GM18526 (cell line): ENCODE measurements around the gene SCFD2.

Experiments used
- POLR2A ChIP-seq: IDR thresholded peaks from 3 replicates; pipeline ENCODE4 v1.6.1; 2011; ENCODE audit not compliant: insufficient read length; ENCODE audit errors: extremely low read depth

The SCFD2 gene

DNA sequence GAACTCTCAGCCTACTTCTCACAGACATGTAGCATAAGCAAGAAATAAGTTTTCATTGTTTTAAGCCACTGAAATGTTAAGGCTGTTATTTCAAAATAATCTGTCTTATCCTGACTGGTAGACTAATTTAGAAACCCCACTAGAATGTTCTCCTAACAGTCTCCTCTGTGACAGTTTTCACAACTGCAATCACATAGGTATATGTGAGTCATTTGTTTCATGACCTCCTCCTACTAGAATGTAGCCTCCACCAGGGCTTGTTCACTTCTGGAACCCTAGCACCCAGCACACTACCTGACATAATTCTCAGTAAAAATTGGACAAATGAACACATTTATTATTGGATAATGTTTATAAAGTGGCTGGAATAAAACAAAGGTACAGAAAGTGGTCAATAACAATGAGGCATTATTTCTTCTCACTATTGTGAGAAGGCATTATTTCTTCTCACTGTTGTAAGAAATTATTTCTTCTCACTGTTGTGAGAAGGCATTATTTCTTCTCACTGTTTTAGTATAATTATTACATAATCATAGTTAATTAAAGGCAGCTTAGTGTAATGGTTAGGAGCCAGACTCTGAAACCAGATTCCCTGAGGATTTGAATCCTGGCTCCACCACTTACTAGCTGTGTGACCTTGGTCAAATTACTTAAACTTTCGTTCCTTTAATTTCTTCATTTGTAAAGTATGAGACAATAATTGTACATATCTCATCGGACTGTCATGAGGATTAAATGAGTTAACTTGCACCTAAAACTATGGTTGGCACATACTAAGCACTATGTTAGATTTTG lies 252.2 kb downstream of the SCFD2 start:
- no peak for TF ChIP-seq POLR2A

- no peak for TF ChIP-seq POLR2A
Observed at GRCh38 chr4:53105313-53105712, 260.5 kb downstream of the SCFD2 start.

- no peak for TF ChIP-seq POLR2A
Observed at GRCh38 chr4:53103481-53103880, 262.4 kb downstream of the SCFD2 start.

DNA sequence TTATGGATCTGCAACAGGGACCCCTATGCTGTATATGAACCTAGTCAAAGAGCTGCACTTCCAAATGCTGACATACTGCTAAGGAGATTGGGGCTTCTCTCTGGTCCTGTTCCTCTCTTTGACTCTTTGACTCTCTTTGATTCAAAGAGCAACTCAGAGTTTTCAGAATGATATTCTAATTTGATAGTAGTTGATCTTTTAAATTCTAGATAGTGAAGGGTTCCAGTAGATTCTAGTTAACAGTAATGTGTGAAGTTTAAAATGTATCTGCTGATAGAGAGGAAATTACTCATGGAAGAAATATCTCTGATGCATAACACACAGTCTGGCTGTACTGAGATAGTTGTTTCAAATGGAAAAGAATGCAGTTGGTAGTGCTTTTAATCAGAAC lies 264.7 kb downstream of the SCFD2 start:
- TF ChIP-seq POLR2A: no peak

DNA sequence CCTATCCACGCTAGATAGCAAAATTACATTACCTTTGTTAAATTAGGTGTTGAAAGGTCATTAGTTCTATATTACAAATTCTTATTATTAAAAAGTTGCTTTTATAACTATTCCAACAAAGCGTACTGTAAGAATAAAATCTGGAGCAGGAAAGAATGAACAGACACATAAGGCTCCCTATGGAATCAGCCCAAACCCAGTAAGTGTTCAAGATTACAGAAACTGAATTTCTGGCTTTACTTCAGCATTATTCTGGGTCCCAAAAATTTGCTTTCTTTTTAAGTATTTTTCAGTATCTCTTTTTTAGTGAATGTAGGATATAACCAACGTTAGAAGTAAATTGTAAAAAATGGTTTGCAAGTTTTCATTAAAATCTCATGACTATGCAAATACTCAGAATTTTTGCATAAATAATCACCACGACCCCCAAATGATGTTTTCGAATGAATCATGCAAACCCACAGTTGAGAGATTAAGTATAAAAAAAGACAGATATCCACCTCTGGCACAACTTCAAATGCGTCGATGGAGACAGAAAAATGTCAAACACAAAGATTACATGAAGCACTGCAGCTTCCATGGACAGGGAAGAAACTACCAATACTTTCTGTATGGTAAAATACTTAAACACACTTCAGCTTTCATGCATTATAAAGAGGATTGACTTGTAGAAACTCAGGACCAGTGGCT lies 265.2 kb downstream of the SCFD2 start:
- TF ChIP-seq POLR2A: no peak

GRCh38 chr4:53098681-53099121 lies 267.2 kb downstream of the SCFD2 start:
- no peak for TF ChIP-seq POLR2A

- no peak for TF ChIP-seq POLR2A
Observed at GRCh38 chr4:53094040-53094439, 271.8 kb downstream of the SCFD2 start.

DNA sequence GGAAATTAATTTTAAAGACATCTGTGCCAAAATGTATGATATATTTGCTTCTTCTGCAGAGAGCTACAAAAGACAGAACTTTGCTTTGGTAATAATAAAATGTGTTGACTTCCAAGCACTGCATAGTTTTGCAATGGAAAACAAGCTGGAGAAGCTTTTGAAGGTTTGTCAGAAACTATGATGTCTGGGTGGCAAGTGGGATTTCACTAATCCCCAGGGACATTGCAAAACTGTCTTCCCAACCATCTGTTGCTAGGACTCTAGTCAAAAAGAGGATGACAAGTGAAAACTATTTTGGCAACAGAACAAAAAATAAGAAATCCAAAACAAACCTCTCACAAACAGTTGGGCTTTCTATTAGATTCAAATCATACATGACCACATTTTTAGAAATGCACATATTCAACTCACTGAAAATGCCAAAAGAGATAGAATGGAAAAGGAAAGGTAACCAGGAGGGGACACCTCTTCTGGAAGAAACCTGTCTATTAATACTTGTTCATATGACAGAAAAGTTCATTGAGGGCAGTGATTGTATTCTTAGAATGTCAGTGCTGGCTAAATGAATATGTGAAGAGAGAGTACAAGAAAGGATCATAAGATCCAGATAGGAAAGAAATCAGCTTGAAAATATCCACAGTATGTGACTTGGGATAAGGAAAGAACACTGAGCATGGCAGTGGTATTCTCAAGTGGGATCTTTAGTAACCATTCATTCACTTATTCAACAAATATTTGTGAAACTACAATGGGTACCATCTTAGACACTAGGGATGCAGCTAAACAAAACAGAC lies 275.7 kb downstream of the SCFD2 start:
- TF ChIP-seq POLR2A: no peak

DNA sequence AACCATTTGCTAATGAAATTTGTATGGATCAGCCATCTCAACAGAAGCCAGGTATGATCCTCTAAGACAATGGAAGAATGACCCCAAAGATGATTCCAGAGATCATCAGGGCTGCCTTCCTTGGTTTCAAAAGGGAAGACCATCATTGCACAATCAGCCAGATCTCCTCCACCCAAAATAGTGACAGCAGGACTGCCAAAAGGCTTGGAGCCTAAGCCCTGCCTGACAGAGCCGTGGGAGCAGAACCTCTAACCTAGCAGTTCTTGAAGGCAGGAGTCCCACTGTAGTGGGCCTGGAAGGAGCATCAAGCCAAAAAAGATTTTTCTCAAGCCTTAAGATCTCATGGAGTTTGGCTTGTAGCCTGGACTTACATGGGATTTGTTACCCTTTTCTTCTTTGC lies 277.7 kb downstream of the SCFD2 start:
- TF ChIP-seq POLR2A: no peak

GRCh38 chr4:53076374-53076958 lies 289.4 kb downstream of the SCFD2 start:
- TF ChIP-seq POLR2A: no peak

DNA sequence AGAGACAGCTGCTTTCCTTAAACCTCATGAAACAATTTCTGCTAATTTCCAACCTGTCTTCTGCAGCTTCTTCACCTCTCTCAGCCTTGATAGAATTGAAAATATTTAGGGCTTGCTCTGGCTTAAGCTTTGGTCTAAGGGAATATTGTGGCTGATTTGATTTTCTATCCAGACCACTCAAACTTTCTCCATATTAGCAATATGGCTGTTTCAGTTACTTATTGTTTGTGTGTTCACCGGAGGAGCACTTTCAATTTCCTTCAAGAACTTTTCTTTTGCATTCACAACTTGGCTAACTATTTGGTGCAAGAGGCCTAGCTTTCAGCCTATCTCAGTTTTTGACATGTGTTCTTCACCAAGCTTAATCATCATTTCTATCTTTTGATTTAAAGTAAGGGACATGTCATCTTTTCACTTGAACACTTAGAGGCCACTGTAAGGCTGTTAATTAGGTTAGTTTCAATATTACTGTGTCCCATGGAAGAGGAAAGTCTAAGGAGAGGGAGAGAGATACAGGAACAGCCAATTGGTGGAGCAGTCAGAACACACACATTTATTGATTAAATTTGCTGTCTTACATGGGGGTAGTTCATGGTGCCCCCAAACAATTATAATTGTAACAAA lies 290.6 kb downstream of the SCFD2 start:
- TF ChIP-seq POLR2A: no peak

- TF ChIP-seq POLR2A: no peak
Observed at GRCh38 chr4:53068755-53069330, 297.0 kb downstream of the SCFD2 start.

GRCh38 chr4:53067125-53067802 lies 298.6 kb downstream of the SCFD2 start:
- no peak for TF ChIP-seq POLR2A

DNA sequence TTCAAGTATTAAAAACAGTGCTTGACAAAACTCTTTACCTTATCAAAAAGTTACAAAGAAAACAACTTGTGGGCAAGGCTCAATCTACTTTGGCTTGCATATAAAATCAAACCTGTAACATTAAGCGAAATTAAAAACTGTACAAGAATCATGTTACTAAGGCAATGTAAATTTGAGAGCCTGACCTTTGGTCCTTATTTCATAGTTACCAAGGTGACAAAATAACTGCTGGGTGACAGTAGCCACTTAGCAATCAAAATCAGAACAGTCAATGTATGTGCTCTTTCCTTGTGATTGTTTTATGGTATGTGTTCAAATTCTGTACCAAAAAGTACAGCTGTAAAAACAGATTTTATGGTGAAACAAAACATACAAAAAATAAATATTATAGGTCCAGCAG lies 299.7 kb downstream of the SCFD2 start:
- no peak for TF ChIP-seq POLR2A
